ENCODE results near the gene ITCH. TPM values are rescaled to one million over a fixed set of nuclear protein-coding genes. Genes with fewer than 3 reads are reported as not detected.
"Not testable (repeated sequence)": the region's sequence is repeated elsewhere in the genome, so short reads cannot be mapped to it uniquely, and the experiment has no call there.

The ITCH gene
- total RNA-seq, 5 donors from 2014 or later (not counting 1 experiment from before 2014, with no cell fraction given), result 50.5 to 63.6 (median 53.3) TPM

GRCh38 chr20:34347571-34347970 is 15.5 kb upstream of the ITCH start:
- POLR2A ChIA-PET, result interaction anchor here in 1 of 2 donors (0.6 kb wide), 1 partner anchor 16 kb away, joined by 3 read pairs; no protein-coding TSS in a partner anchor
- Mint-ChIP-seq H3K4me3 (no peak overlapping the region), H3K36me3 (no peaks in the 10 kb centered on the region), H3K4me1 (peaks cover 0 to 7% (median 2%) of the 10 kb centered on the region in 3 donors), H3K27ac (no peak overlapping the region), H3K27me3 (no peaks in the 10 kb centered on the region), H3K9me3 (no peaks in the 10 kb centered on the region)
- DNase-seq (no peak), ATAC-seq (replicated peaks in 1 of 4) (no peak)
- Histone ChIP-seq H3K36me3 (ENCODE audit: control insufficient read depth in 2 of 2, extremely low read depth in 1 of 2, insufficient read depth in 1 of 2, low read length in 1 of 2) (no peaks in the 10 kb centered on the region), H3K27ac (ENCODE audit: low read length) (no peak overlapping the region), H3K9me3 (no peaks in the 10 kb centered on the region), H3K27me3 (replicated peaks in 1 of 2; ENCODE audit: control insufficient read depth in 2 of 2, extremely low read depth in 1 of 2, insufficient read depth in 2 of 2, low read length in 1 of 2) (no peaks in the 10 kb centered on the region), H3K4me1 (ENCODE audit: control insufficient read depth in 1 of 2, extremely low read depth in 1 of 2, insufficient read depth in 2 of 2, low read length in 2 of 2) (no peaks in the 10 kb centered on the region), H3K4me3 (ENCODE audit: control insufficient read depth in 1 of 2, extremely low read depth in 1 of 2, low read length in 1 of 2) (no peak overlapping the region)
- WGBS (ENCODE audit: insufficient coverage), result 94% methylated on average over 3 of the region's 4 CpGs
- CTCF ChIA-PET, result no interaction called here

GRCh38 chr20:34350095-34350494 is 13.0 kb upstream of the ITCH start:
- ATAC-seq (replicated peaks in 1 of 4), result no peak
- POLR2A ChIA-PET, result interaction anchor here in 1 of 2 donors (0.6 to 1.1 kb wide), 3 partner anchors 13 to 47 kb away, joined by 4 to 7 read pairs (median 6); partner anchors contain the start of gene ITCH
- H3K27ac Mint-ChIP-seq, result no peak overlapping the region

GRCh38 chr20:34353467-34353866 is 9.6 kb upstream of the ITCH start:
- WGBS (ENCODE audit: insufficient coverage), result 90% methylated on average over 2 of the region's 6 CpGs
- H3K27me3 Mint-ChIP-seq; ATAC-seq (replicated peaks in 1 of 4); H3K36me3 ChIP-seq (ENCODE audit: control insufficient read depth in 2 of 2, extremely low read depth in 1 of 2, insufficient read depth in 1 of 2, low read length in 1 of 2); H3K9me3 ChIP-seq; H3K27ac ChIP-seq (ENCODE audit: low read length); H3K4me1 ChIP-seq (ENCODE audit: control insufficient read depth in 1 of 2, extremely low read depth in 1 of 2, insufficient read depth in 2 of 2, low read length in 2 of 2); H3K4me3 ChIP-seq (ENCODE audit: control insufficient read depth in 1 of 2, extremely low read depth in 1 of 2, low read length in 1 of 2); H3K36me3 Mint-ChIP-seq; H3K4me1 Mint-ChIP-seq; DNase-seq; CTCF ChIA-PET; H3K9me3 Mint-ChIP-seq; H3K4me3 Mint-ChIP-seq; H3K27me3 ChIP-seq (replicated peaks in 1 of 2; ENCODE audit: control insufficient read depth in 2 of 2, extremely low read depth in 1 of 2, insufficient read depth in 2 of 2, low read length in 1 of 2); H3K27ac Mint-ChIP-seq: not testable (repeated sequence)
- POLR2A ChIA-PET, result interaction anchor here in 1 of 2 donors (0.5 kb wide), 1 partner anchor 52 kb away, joined by 4 read pairs; no protein-coding TSS in a partner anchor

More at GRCh38 chr20:34350095-34350494, 13.0 kb upstream of the ITCH start:
- H3K36me3 Mint-ChIP-seq, result no peaks in the 10 kb centered on the region
- Histone ChIP-seq H3K4me1 (ENCODE audit: control insufficient read depth in 1 of 2, extremely low read depth in 1 of 2, insufficient read depth in 2 of 2, low read length in 2 of 2) (no peaks in the 10 kb centered on the region), H3K9me3 (no peaks in the 10 kb centered on the region), H3K36me3 (ENCODE audit: control insufficient read depth in 2 of 2, extremely low read depth in 1 of 2, insufficient read depth in 1 of 2, low read length in 1 of 2) (no peaks in the 10 kb centered on the region), H3K4me3 (ENCODE audit: control insufficient read depth in 1 of 2, extremely low read depth in 1 of 2, low read length in 1 of 2) (no peak overlapping the region), H3K27ac (ENCODE audit: low read length) (no peak overlapping the region), H3K27me3 (replicated peaks in 1 of 2; ENCODE audit: control insufficient read depth in 2 of 2, extremely low read depth in 1 of 2, insufficient read depth in 2 of 2, low read length in 1 of 2) (no peaks in the 10 kb centered on the region)
- 49% methylated on average over 3 of the region's 3 CpGs for WGBS (ENCODE audit: insufficient coverage)
- no peak for DNase-seq
- peaks cover 0 to 7% (median 2%) of the 10 kb centered on the region in 3 donors for H3K4me1 Mint-ChIP-seq
- H3K9me3 Mint-ChIP-seq, result no peaks in the 10 kb centered on the region
- CTCF ChIA-PET, result interaction anchor here (0.6 to 0.7 kb wide), 3 partner anchors 113 to 431 kb away, joined by 3 to 5 read pairs (median 4); no protein-coding TSS in a partner anchor
- H3K4me3 Mint-ChIP-seq, result no peak overlapping the region
- no peaks in the 10 kb centered on the region for H3K27me3 Mint-ChIP-seq

DNA sequence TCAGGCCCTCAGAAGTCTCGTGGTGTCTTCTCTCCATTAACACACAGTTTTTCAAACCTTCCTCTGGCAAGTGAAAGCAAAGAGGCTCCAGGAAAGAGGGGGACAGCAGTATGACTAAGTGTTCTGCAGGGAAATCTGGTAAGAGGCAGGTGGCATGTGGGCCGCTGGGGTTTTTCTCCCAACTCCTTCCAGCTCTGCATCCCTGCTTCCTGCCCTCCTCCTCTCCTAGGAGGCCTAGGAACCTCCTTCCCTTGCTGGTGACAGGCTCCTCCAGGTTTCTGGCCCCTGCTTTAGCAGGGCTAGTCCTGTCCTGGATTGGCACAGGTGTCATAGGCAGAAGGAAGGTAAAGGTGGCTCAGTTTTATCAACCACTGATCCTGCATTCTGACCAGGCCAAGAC is 7.6 kb upstream of the ITCH start:
- Histone ChIP-seq H3K9me3 (no peaks in the 10 kb centered on the region), H3K27me3 (replicated peaks in 1 of 2; ENCODE audit: control insufficient read depth in 2 of 2, extremely low read depth in 1 of 2, insufficient read depth in 2 of 2, low read length in 1 of 2) (peaks cover 0 to 5% of the 10 kb centered on the region in 2 experiments), H3K36me3 (ENCODE audit: control insufficient read depth in 2 of 2, extremely low read depth in 1 of 2, insufficient read depth in 1 of 2, low read length in 1 of 2) (no peaks in the 10 kb centered on the region), H3K4me1 (ENCODE audit: control insufficient read depth in 1 of 2, extremely low read depth in 1 of 2, insufficient read depth in 2 of 2, low read length in 2 of 2) (no peaks in the 10 kb centered on the region), H3K27ac (ENCODE audit: low read length) (no peak overlapping the region), H3K4me3 (ENCODE audit: control insufficient read depth in 1 of 2, extremely low read depth in 1 of 2, low read length in 1 of 2) (no peak overlapping the region)
- Mint-ChIP-seq H3K4me3 (no peak overlapping the region), H3K4me1 (peaks cover 0 to 2% (median 0%) of the 10 kb centered on the region in 3 donors), H3K27me3 (no peaks in the 10 kb centered on the region), H3K36me3 (no peaks in the 10 kb centered on the region), H3K9me3 (no peaks in the 10 kb centered on the region), H3K27ac (no peak overlapping the region)
- CTCF ChIA-PET, result interaction anchor here in 1 of 2 donors (0.6 kb wide), 1 partner anchor 53 kb away, joined by 3 read pairs; no protein-coding TSS in a partner anchor
- ATAC-seq (replicated peaks in 1 of 4) (no peak), DNase-seq (no peak)
- WGBS (ENCODE audit: insufficient coverage), result no CpG with 5 or more reads among the region's 2 CpGs
- POLR2A ChIA-PET, result no interaction called here

DNA sequence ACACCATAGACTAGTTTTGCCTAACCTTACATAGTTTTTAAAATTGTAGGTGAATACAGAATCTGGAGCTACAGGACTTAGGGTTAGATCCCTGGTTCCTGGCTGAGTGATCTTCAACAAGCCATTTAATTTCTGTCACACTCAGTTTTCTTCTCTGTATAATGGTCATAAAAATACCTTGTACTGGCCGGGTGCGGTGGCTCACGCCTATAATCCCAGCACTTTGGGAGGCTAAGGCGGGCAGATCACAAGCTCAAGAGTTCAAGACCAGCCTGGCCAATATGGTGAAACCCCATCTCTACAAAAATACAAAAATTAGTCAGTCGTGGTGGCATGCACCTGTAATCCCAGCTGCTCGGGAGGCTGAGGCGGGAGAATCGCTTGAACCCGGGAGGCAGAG is 3.3 kb upstream of the ITCH start:
- H3K36me3 ChIP-seq (ENCODE audit: control insufficient read depth in 2 of 2, extremely low read depth in 1 of 2, insufficient read depth in 1 of 2, low read length in 1 of 2); H3K9me3 Mint-ChIP-seq; H3K27me3 ChIP-seq (replicated peaks in 1 of 2; ENCODE audit: control insufficient read depth in 2 of 2, extremely low read depth in 1 of 2, insufficient read depth in 2 of 2, low read length in 1 of 2); H3K4me3 Mint-ChIP-seq; H3K27ac ChIP-seq (ENCODE audit: low read length); POLR2A ChIA-PET; DNase-seq; H3K4me3 ChIP-seq (ENCODE audit: control insufficient read depth in 1 of 2, extremely low read depth in 1 of 2, low read length in 1 of 2); H3K27me3 Mint-ChIP-seq; CTCF ChIA-PET; H3K27ac Mint-ChIP-seq; H3K36me3 Mint-ChIP-seq; H3K9me3 ChIP-seq; ATAC-seq (replicated peaks in 1 of 4): not testable (repeated sequence)
- peaks cover 5 to 17% of the 10 kb centered on the region in 2 experiments for H3K4me1 ChIP-seq (ENCODE audit: control insufficient read depth in 1 of 2, extremely low read depth in 1 of 2, insufficient read depth in 2 of 2, low read length in 2 of 2)
- 87% methylated on average over 9 of the region's 9 CpGs for WGBS (ENCODE audit: insufficient coverage)
- H3K4me1 Mint-ChIP-seq, result peaks cover 11 to 17% (median 15%) of the 10 kb centered on the region in 3 donors

- peak overlapping the region; percentile 84 to 100 (median 99) for H3K4me3 Mint-ChIP-seq
- Histone ChIP-seq H3K4me1 (ENCODE audit: control insufficient read depth in 1 of 2, extremely low read depth in 1 of 2, insufficient read depth in 2 of 2, low read length in 2 of 2) (peaks cover 10 to 44% of the 10 kb centered on the region in 2 experiments), H3K4me3 (ENCODE audit: control insufficient read depth in 1 of 2, extremely low read depth in 1 of 2, low read length in 1 of 2) (peak overlapping the region; percentile 77 to 81), H3K36me3 (ENCODE audit: control insufficient read depth in 2 of 2, extremely low read depth in 1 of 2, insufficient read depth in 1 of 2, low read length in 1 of 2) (no peaks in the 10 kb centered on the region), H3K9me3 (no peaks in the 10 kb centered on the region), H3K27ac (ENCODE audit: low read length) (no peak overlapping the region), H3K27me3 (replicated peaks in 1 of 2; ENCODE audit: control insufficient read depth in 2 of 2, extremely low read depth in 1 of 2, insufficient read depth in 2 of 2, low read length in 1 of 2) (peaks cover 0 to 5% of the 10 kb centered on the region in 2 experiments)
- H3K9me3 Mint-ChIP-seq, result no peaks in the 10 kb centered on the region
- peaks cover 35 to 41% (median 41%) of the 10 kb centered on the region in 3 donors for H3K4me1 Mint-ChIP-seq
- H3K36me3 Mint-ChIP-seq, result peaks cover 12% of the 10 kb centered on the region
- POLR2A ChIA-PET, result interaction anchor here (0.5 to 1.2 kb wide), 9 partner anchors 12 to 1957 kb away, joined by 3 to 6 read pairs (median 4); no protein-coding TSS in a partner anchor
- ATAC-seq (replicated peaks in 1 of 4) (peak in 2 of 4 experiments; percentile 2 to 22), DNase-seq (no peak)
- H3K27me3 Mint-ChIP-seq, result no peaks in the 10 kb centered on the region
- H3K27ac Mint-ChIP-seq, result peak overlapping the region; percentile 99 to 100
- CTCF ChIA-PET, result interaction anchor here (0.6 to 2.6 kb wide), 14 partner anchors 10 to 865 kb away, joined by 3 to 20 read pairs (median 4); partner anchors contain the start of genes AHCY (in 1 of the 2) and DYNLRB1 (in 1 of the 2)
- WGBS (ENCODE audit: insufficient coverage), result 42% methylated on average over 2 of the region's 8 CpGs
These were observed 491 bp upstream of the ITCH start for GRCh38 chr20:34362502-34363061.
